Retinal pigment epithelial cell (primary cell): Measurements from ENCODE around the gene COL1A2.

Experiments
- DNase-seq: peaks from one replicate; pipeline ENCODE4 v3.0.0-alpha.2; 2010; ENCODE audit warnings: low read depth
- H3K4me3 ChIP-seq: 2 replicates; pipeline ENCODE4 v1.5.1; 2011; ENCODE audit warnings: mild to moderate bottlenecking, low read length, control low read depth, moderate library complexity
- TF ChIP-seq, protein P1 (sequence below): conservative IDR thresholded peaks from 2 replicates; pipeline ENCODE4 v1.5.1; 2011; ENCODE audit warnings: low read depth, low read length, control low read depth, inconsistent platforms

COL1A2 gene

GRCh38 chr7:94394437-94395140 is at the start of gene COL1A2:
Gene COL1A2, plus strand, starts transcription at chr7:94394895. Its CDS starts 137 bp downstream, at chr7:94395032.
- H3K4me3 ChIP-seq: peak within 1 kb of the TSS; percentile 39
- TF ChIP-seq, protein P1, sequence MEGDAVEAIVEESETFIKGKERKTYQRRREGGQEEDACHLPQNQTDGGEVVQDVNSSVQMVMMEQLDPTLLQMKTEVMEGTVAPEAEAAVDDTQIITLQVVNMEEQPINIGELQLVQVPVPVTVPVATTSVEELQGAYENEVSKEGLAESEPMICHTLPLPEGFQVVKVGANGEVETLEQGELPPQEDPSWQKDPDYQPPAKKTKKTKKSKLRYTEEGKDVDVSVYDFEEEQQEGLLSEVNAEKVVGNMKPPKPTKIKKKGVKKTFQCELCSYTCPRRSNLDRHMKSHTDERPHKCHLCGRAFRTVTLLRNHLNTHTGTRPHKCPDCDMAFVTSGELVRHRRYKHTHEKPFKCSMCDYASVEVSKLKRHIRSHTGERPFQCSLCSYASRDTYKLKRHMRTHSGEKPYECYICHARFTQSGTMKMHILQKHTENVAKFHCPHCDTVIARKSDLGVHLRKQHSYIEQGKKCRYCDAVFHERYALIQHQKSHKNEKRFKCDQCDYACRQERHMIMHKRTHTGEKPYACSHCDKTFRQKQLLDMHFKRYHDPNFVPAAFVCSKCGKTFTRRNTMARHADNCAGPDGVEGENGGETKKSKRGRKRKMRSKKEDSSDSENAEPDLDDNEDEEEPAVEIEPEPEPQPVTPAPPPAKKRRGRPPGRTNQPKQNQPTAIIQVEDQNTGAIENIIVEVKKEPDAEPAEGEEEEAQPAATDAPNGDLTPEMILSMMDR: no peak
- DNase-seq: no peak

DNA sequence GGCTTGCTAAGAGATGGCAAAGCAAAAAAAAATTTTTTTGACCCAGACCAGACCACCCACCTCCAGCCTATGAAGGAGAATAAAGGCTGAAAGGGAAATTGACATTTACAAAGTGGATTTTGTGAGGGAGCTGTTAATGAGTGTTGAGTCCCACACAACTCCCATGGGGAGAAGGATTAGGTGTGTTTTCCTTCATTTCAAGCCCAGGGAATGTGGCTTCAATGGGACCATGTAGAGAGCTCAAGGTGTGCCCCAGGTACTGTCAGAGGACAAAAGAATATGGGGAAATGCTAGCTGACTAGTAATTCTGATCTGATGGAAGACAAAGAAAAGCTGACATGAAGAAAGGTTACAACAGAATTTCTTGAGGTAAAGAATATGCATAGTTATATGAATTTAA is 48.8 kb upstream of the COL1A2 start:
- TF ChIP-seq, protein P1: no peak
- H3K4me3 ChIP-seq: no peak overlapping the region
- no peak for DNase-seq

GRCh38 chr7:94348142-94348541 is 46.6 kb upstream of the COL1A2 start:
- no peak for DNase-seq
- no peak overlapping the region for H3K4me3 ChIP-seq
- TF ChIP-seq, protein P1: no peak

DNA sequence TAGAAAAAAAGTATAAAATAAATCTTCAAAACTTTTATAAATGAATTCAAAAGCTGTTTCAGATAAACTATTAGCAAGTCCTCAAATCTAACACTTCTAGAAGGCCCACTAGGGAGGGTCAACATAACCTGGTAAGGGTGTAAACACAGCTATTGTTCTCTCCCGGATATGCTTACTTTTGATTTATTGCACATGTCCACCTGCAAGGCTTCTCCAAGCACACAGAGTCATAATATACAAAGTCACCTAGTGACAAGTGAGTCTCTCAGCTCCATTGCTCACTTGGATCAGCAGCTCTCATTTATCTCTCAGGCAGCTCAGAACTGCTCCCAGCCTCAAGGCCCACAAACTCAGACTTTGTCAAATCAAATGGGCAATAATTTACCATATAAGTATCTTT is 44.0 kb upstream of the COL1A2 start:
- no peak for DNase-seq
- TF ChIP-seq, protein P1: no peak
- no peak overlapping the region for H3K4me3 ChIP-seq

- H3K4me3 ChIP-seq: no peak overlapping the region
- no peak for DNase-seq
- TF ChIP-seq, protein P1: no peak
Measured at GRCh38 chr7:94351703-94352102, 43.0 kb upstream of the COL1A2 start.

GRCh38 chr7:94352887-94353286 is 41.8 kb upstream of the COL1A2 start:
- TF ChIP-seq, protein P1: no peak
- DNase-seq: no peak
- H3K4me3 ChIP-seq: no peak overlapping the region

DNA sequence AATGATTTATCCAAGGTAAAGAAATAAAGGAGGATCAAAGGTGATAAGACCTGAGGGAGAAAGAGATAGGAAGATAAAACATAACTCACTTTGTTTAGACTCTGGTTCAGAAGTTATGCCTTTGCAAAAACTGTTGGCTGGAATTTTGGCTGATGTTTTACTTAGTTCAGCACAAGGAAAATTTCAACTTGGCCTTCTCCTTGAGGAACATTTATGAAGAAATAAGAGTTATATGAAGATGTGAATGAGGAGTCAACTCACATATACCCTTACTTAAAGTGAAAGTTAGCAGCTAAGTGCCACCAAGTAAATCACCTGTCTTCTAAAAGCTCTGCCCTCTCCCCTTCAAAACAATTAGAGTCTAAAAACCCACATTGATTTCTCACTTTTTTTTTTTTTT is 39.7 kb upstream of the COL1A2 start:
- DNase-seq: no peak
- H3K4me3 ChIP-seq: no peak overlapping the region
- TF ChIP-seq, protein P1: no peak
